Inflammatory macrophage treated with lipopolysaccharide for 4 hours (primary cell): ENCODE data around the gene ZSCAN5B.

ENCODE experiments used
- DNase-seq: peaks from one replicate; pipeline ENCODE4 v3.0.0-alpha.2; 2020

ZSCAN5B gene

DNA sequence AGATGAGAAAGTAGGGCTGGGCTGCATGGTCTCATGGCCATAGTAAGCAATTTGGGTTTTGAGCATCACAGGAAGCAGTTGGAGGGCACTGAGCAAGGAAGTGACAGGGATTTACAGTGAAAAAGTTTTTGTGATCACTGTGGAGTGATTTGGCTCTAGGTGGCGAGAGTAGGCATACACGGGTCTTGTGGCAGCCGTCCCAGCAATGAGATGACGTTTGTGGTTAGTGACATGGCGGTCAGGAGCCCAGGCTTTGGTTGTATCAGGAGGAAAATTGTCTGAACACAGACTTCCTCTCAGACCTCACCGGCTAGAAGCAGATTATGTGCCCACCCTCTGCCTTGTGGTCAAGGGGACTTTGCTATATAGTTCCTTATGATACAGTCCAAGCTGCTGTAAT, 53.2 kb downstream of the ZSCAN5B start:
- DNase-seq: no peak

- DNase-seq: no peak
These were observed 54.6 kb downstream of the ZSCAN5B start for GRCh38 chr19:56142897-56143434.

- no peak for DNase-seq
These were observed 55.3 kb downstream of the ZSCAN5B start for GRCh38 chr19:56142087-56142787.

GRCh38 chr19:56141417-56141993, 56.1 kb downstream of the ZSCAN5B start:
- DNase-seq: no peak

- DNase-seq: peak; percentile 99
These were observed 56.8 kb downstream of the ZSCAN5B start, which contains the start of gene ZNF444 for GRCh38 chr19:56140583-56141416. ZNF444 (plus strand) TSS chr19:56141287; CDS start chr19:56146912, 5,625 bp downstream.

DNA sequence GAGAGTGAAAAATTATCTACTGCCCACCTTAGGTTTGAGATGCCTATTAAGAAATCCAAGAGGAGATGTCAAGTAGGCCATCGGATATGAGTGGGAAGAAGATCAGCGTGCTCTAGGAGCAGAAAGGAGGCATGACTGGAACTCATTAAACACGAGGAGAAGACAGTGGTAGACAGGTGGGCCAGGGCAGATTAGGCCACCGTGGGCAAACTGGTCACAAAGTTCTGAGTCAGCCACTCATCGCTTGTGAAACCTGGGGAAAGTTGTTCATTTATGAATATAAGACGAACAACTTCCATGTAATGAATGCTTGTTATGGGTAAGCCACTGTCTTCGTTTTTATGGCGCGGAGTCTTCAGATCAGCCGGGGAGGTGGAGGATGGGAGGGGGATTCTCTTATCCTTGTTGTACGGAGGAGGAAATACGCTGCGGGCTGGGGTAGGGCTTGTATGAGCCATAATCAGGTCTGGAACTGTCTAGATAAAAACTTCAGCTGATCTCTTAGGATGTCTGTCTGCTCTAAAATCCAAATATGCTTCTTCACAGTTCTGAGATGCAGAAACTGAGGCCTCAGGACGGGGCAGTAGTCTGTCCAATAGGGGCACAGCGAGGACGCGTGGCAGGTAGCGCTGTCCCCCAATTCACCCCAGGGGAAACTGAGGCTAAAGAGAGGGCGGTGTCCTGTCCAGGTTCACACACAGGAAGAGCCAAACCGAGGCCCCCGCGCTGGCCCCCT, 57.6 kb downstream of the ZSCAN5B start:
- peak; percentile 32 for DNase-seq
